NCI-H2196 treated with DMSO at 0.1 percent for 48 hours (cell line): ENCODE results near the gene RNF225.
"Not testable (repeated sequence)": the region's sequence is repeated elsewhere in the genome, so short reads cannot be mapped to it uniquely, and the experiment has no call there.

Experiments
- DNase-seq: peaks from one replicate; lab custom pipeline; 2025; ENCODE audit not compliant: unreplicated experiment; lab: John Stamatoyannopoulos, UW

The RNF225 gene

GRCh38 chr19:58386576-58387337 lies 8.7 kb upstream of the RNF225 start, which contains the start of gene RPS5:
Gene RPS5 (plus strand): TSS chr19:58387269. CDS start chr19:58388138, 869 bp downstream.
- DNase-seq, result peak; percentile 98

GRCh38 chr19:58387338-58388174 lies 7.9 kb upstream of the RNF225 start:
- no peak for DNase-seq

- no peak for DNase-seq
Measured at GRCh38 chr19:58388175-58388526, 7.3 kb upstream of the RNF225 start.

GRCh38 chr19:58392945-58393724 lies 2.3 kb upstream of the RNF225 start:
- DNase-seq, result no peak

GRCh38 chr19:58393725-58394033 lies 1.8 kb upstream of the RNF225 start:
- DNase-seq, result no peak

GRCh38 chr19:58394821-58395219 lies 636 bp upstream of the RNF225 start:
- no peak for DNase-seq

GRCh38 chr19:58395979-58396627 lies 647 bp downstream of the RNF225 start:
- no peak for DNase-seq

- DNase-seq, result no peak
Measured at GRCh38 chr19:58396691-58397532, 1.5 kb downstream of the RNF225 start.

GRCh38 chr19:58397533-58398037 lies 2.1 kb downstream of the RNF225 start:
- no peak for DNase-seq

- no peak for DNase-seq
Measured at GRCh38 chr19:58398087-58398486, 2.6 kb downstream of the RNF225 start.

- no peak for DNase-seq
Measured at GRCh38 chr19:58398545-58398944, 3.1 kb downstream of the RNF225 start.

- DNase-seq, result no peak
Measured at GRCh38 chr19:58399903-58400302, 4.4 kb downstream of the RNF225 start.

- DNase-seq, result peak; percentile 46
Measured at GRCh38 chr19:58400316-58400915, 5.0 kb downstream of the RNF225 start.

GRCh38 chr19:58400916-58401839 lies 5.7 kb downstream of the RNF225 start:
- DNase-seq, result peak; percentile 98

- DNase-seq, result no peak
Measured at GRCh38 chr19:58401840-58402421, 6.5 kb downstream of the RNF225 start.

GRCh38 chr19:58403920-58404478 lies 8.5 kb downstream of the RNF225 start:
- not testable (repeated sequence) for DNase-seq

GRCh38 chr19:58406818-58407657 lies 11.6 kb downstream of the RNF225 start:
- no peak for DNase-seq
